ENCODE data around the gene NR1D1.

The NR1D1 gene

DNA sequence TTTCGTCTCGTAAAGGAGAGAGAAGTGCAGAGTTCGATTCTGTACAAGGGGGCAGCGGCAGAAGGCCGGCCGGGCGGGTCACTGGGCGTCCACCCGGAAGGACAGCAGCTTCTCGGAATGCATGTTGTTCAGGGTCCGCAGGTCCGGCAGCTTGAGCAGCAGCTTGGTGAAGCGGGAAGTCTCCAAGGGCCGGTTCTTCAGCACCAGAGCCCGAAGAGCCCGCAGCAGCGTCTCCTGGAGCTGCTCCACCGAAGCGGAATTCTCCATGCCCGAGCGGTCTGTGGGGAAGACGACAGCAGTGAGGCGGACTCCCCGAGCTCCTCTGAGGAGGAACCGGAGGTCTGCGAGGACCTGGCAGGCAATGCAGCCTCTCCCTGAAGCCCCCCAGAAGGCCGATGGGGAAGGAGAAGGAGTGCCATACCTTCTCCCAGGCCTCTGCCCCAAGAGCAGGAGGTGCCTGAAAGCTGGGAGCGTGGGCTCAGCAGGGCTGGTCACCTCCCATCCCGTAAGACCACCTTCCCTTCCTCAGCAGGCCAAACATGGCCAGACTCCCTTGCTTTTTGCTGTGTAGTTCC, 7.3 kb downstream of the NR1D1 start:
- TF ChIP-seq, protein P1, sequence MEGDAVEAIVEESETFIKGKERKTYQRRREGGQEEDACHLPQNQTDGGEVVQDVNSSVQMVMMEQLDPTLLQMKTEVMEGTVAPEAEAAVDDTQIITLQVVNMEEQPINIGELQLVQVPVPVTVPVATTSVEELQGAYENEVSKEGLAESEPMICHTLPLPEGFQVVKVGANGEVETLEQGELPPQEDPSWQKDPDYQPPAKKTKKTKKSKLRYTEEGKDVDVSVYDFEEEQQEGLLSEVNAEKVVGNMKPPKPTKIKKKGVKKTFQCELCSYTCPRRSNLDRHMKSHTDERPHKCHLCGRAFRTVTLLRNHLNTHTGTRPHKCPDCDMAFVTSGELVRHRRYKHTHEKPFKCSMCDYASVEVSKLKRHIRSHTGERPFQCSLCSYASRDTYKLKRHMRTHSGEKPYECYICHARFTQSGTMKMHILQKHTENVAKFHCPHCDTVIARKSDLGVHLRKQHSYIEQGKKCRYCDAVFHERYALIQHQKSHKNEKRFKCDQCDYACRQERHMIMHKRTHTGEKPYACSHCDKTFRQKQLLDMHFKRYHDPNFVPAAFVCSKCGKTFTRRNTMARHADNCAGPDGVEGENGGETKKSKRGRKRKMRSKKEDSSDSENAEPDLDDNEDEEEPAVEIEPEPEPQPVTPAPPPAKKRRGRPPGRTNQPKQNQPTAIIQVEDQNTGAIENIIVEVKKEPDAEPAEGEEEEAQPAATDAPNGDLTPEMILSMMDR (conservative IDR thresholded peaks at IDR 0.05): no peak
- TF ChIP-seq ZFX (IDR thresholded peaks at IDR 0.05): no peak
- H3K27ac ChIP-seq: no peak overlapping the region

DNA sequence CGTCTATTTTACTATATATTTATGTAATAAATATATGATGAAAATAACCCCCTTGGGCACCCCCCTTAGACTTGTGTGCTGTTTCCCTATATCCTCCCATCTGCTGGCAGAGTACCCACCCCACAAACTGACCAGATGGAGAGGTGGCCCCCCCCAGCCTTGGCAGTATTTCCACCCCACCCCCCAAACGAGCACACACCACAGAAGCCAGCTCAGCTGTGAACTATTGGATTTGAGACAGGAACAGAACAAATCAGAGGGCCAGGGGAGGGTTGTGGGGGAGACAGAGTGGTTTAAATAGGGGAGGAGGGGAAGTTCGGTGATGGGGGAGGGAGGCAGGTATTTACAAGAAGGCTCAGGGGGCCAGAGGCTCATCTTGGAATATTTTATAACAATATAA, 7.8 kb downstream of the NR1D1 start:
- TF ChIP-seq, protein P1 (conservative IDR thresholded peaks at IDR 0.05): no peak
- TF ChIP-seq ZFX (IDR thresholded peaks at IDR 0.05): no peak
- H3K27ac ChIP-seq: no peak overlapping the region

DNA sequence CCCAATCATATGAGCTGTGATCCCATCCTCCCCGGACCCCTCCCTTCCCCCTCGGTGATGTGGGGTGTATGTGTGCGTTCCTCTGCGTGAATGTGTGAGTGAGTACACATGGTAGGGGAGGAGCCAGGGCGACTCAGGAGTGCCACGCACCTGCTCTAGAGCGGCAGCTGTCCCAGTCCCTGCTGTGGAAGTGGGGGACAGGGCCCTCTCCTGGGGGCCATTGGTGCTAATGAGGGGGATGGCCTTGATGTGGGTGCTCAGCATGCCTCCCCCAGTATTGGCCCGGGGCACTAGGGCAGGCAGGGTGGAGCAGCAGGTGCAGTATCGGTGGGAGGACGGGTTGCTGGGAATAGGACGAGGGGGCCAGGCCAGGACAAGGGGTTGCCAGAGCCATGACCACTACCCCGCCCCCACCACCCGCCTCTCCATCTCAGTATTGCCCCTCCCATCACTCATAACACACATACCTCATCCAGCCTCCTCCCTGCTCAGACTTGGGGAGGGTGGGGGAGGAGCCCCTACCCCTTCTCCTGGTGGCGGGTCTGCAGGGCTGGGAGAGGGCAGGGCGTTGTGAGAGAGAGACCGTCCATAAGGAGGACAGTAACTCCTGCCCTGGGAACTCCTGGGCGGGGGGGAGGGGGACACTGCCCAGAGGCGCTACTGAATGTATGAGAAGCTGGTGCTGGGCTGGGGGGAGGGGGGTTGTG, 8.5 kb downstream of the NR1D1 start:
- H3K27ac ChIP-seq: no peak overlapping the region
- TF ChIP-seq, protein P1 (conservative IDR thresholded peaks at IDR 0.05): no peak
- TF ChIP-seq ZFX (IDR thresholded peaks at IDR 0.05): no peak

DNA sequence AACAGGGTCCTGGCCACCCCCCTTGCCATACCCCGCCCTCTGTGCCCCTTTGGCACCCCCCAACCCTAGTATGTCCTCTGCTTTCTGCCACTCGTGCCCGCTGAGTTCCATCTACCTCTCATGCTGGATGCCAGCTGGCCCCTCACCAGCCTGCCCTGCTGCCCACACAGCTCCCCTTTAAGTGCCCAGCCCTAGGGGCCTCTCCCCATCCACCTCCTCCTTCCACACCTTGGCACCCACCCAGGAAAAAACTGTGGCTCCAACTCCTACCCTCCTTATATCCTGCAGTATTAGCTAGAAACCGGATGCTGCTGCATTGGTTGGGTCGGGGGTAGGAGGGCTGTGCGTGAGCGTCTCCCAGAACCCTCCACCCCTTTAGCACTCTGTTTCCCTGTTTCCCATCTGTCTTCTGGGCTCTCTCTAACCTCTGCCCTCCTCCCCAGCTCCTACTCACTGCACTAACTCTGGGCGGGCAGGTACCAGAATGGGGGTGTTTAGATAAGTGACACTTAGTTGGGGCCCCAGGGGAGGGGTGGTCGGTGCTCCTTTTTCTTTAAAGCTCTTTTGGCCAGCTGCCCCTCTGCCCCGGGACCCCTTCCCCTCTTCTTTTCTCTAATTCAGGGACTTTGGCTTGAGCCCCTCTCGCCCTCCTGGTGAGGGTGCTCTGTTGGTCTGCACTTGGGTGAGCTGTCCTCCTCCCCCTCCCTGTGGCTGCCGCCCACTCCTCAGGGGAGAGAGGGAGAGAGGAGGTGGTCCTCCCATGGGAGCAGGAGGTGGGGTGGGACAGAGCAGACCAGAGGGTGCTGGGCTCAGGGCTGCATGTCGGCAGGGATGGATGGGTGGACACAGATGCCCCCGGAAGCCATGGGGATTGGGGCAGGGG, 9.9 kb downstream of the NR1D1 start:
- TF ChIP-seq, protein P1 (conservative IDR thresholded peaks at IDR 0.05): no peak
- TF ChIP-seq ZFX (IDR thresholded peaks at IDR 0.05): no peak
- no peak overlapping the region for H3K27ac ChIP-seq

DNA sequence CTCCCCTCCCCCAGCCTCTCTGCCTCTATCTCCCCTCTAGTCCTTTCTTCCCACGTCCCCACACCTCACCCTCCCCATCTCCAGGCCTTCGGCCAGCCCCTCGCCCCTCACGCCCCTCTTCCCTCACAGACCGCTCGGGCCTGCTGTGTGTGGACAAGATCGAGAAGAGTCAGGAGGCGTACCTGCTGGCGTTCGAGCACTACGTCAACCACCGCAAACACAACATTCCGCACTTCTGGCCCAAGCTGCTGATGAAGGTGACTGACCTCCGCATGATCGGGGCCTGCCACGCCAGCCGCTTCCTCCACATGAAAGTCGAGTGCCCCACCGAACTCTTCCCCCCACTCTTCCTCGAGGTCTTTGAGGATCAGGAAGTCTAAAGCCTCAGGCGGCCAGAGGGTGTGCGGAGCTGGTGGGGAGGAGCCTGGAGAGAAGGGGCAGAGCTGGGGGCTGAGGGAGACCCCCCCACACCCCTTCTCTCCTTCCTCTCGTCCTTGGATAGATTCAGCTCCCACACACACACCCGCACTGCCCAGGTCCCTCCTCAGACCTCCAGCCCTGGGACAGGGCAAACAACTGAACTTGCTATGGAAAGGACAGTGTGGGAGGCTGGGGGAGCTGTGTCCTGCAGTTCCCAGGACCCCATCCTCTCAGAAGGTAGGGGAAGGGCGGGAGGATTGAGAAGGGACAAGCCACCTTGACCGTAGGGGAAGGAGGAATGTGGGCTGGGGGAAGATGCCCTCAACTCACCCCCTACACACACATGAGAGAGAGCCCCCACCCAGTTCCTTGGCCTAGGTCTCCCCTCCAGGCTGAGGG, 11.1 kb downstream of the NR1D1 start:
- no peak overlapping the region for H3K27ac ChIP-seq
- no peak for TF ChIP-seq ZFX (IDR thresholded peaks at IDR 0.05)
- TF ChIP-seq, protein P1 (conservative IDR thresholded peaks at IDR 0.05): no peak

DNA sequence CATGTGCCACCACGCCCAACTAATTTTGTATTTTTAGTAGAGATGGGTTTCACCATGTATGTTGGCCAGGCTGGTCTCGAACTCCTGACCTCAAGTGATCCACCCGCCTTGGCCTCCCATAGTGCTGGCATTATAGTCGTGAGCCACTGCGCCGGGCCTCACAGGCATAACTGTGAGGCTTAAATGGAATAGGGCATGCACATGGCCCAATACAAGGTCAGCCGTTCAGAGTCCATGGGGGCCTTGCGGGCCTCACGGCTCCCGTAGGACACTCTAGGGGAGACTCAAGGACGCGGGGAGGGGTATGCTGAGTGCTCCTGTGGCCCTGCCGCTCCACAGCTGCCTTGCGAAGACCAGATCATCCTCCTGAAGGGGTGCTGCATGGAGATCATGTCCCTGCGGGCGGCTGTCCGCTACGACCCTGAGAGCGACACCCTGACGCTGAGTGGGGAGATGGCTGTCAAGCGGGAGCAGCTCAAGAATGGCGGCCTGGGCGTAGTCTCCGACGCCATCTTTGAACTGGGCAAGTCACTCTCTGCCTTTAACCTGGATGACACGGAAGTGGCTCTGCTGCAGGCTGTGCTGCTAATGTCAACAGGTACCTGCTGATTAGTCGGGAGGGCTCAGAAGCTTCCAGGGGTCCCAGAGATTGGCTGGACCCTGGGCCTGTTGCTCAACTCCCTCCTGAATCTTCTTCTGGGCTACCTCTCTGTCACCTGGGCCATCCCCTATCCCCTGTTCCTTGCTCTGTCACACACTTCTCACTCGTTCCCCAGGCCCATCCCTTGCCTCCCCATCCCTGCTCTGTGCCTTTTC, 12.3 kb downstream of the NR1D1 start:
- no peak overlapping the region for H3K27ac ChIP-seq
- TF ChIP-seq, protein P1 (conservative IDR thresholded peaks at IDR 0.05): no peak
- no peak for TF ChIP-seq ZFX (IDR thresholded peaks at IDR 0.05)
